Smooth muscle cell (in vitro differentiated cells): ENCODE measurements around the gene ADAMTS10. TPM values are rescaled to one million over a fixed set of nuclear protein-coding genes. Genes with fewer than 3 reads are reported as not detected.

ENCODE experiments used
- DNase-seq: peaks from one replicate; lab custom pipeline; 2025; ENCODE audit not compliant: unreplicated experiment; lab: John Stamatoyannopoulos, UW
- H2AFZ ChIP-seq: fragments of 200-600 bp; sonication (generic); 2 replicates; pipeline ENCODE4 v1.6.0; 2016; ENCODE audit warnings: antibody characterized with exemption, low read depth, mild to moderate bottlenecking
- H3F3A ChIP-seq: fragments of 200-600 bp; sonication (generic); 2 replicates; pipeline ENCODE4 v1.6.0; 2017; ENCODE audit warnings: antibody characterized with exemption, low read depth
- H3K27ac ChIP-seq: fragments of 200-600 bp; sonication (generic); 2 replicates; pipeline ENCODE4 v1.5.1; 2016; ENCODE audit warnings: low read depth, mild to moderate bottlenecking
- H3K27me3 ChIP-seq: fragments of 200-600 bp; sonication (generic); 2 replicates; pipeline ENCODE4 v1.6.1; 2016; ENCODE audit warnings: low read depth, mild to moderate bottlenecking
- H3K36me3 ChIP-seq: fragments of 200-600 bp; sonication (generic); 2 replicates; pipeline ENCODE4 v1.5.1; 2016; ENCODE audit warnings: low read depth
- H3K4me1 ChIP-seq: fragments of 200-600 bp; sonication (generic); 2 replicates; pipeline ENCODE4 v1.5.1; 2016; ENCODE audit warnings: low read depth
- H3K4me2 ChIP-seq: fragments of 200-600 bp; sonication (generic); 2 replicates; pipeline ENCODE4 v1.6.0; 2016; ENCODE audit warnings: mild to moderate bottlenecking
- H3K4me3 ChIP-seq: fragments of 200-600 bp; sonication (generic); 2 replicates; pipeline ENCODE4 v1.5.1; 2016; ENCODE audit warnings: mild to moderate bottlenecking
- H3K79me2 ChIP-seq: fragments of 200-600 bp; sonication (generic); 2 replicates; pipeline ENCODE4 v1.6.0; 2016; ENCODE audit warnings: low read depth, mild to moderate bottlenecking
- H3K9ac ChIP-seq: fragments of 200-600 bp; sonication (generic); 2 replicates; pipeline ENCODE4 v1.6.0; 2016; ENCODE audit warnings: low read depth
- H3K9me3 ChIP-seq: fragments of 200-600 bp; sonication (generic); replicated peaks from 2 replicates; pipeline ENCODE4 v1.5.1; 2016; ENCODE audit warnings: low read depth
- H4K20me1 ChIP-seq: fragments of 200-600 bp; sonication (generic); 2 replicates; pipeline ENCODE4 v1.6.0; 2016; ENCODE audit warnings: low read depth
- WGBS: methylation state at CpG from one replicate; pipeline ENCODE4 v1.1.7; 2016; ENCODE audit warnings: low lambda C conversion rate; 5-methylcytosine and 5-hydroxymethylcytosine counted together
- polyA plus RNA-seq: library from polyadenylated mRNA; unstranded; fragments of >200 nt; fragmentation: Nextera tagmentation; extraction: Ambion mirVana; gene quantifications from 2 replicates; pipeline ENCODE4 v1.2.1, GENCODE V29; 2016
- total RNA-seq: library from RNA; depleted of rRNA; stranded (reverse); fragments of >200 nt; gene quantifications from 2 replicates; pipeline ENCODE4 v1.2.3, GENCODE V29; 2014
- TF ChIP-seq, protein P1 (sequence below): fragments of 200-600 bp; sonication (generic); IDR thresholded peaks from 2 replicates; pipeline ENCODE4 v1.5.1; 2017; ENCODE audit warnings: borderline replicate concordance, mild to moderate bottlenecking, antibody characterized with exemption; ENCODE audit not compliant: insufficient read depth, poor library complexity, severe bottlenecking

Gene ADAMTS10
- total and polyA plus RNA-seq, 2 experiments from 2014 or later: 13.1 to 14.1 TPM

DNA sequence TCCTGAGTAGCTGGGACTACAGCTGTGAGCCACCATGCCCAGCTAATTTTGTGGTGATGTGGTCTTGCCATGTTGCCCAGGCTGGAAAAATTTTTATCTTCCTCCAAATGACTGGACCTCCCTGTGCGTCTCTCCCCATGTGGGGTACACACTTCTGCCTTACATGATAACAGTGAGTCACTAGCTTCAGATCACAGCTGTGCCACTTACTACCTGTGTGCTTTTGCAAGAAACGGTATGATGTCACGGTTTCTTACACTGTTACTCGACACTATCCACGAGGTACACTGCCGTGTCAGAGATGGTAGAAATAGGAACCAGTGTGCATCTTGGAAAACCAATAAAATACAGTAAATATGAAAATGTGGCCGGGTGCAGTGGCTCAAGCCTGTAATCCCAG is 79.0 kb downstream of the ADAMTS10 start:
- Histone ChIP-seq H3K4me1 (no peaks in the 10 kb centered on the region), H2AFZ (no peak overlapping the region), H3K9me3 (no peaks in the 10 kb centered on the region), H4K20me1 (peaks cover 14% of the 10 kb centered on the region), H3K36me3 (no peaks in the 10 kb centered on the region), H3K27ac (no peak overlapping the region), H3K9ac (no peak overlapping the region), H3K4me2 (no peak overlapping the region), H3K4me3 (no peak overlapping the region), H3K27me3 (no peaks in the 10 kb centered on the region), H3F3A (no peaks in the 10 kb centered on the region), H3K79me2 (peaks cover 7% of the 10 kb centered on the region)
- DNase-seq: no peak
- 94% methylated on average over 7 of the region's 7 CpGs for WGBS
- TF ChIP-seq, protein P1, sequence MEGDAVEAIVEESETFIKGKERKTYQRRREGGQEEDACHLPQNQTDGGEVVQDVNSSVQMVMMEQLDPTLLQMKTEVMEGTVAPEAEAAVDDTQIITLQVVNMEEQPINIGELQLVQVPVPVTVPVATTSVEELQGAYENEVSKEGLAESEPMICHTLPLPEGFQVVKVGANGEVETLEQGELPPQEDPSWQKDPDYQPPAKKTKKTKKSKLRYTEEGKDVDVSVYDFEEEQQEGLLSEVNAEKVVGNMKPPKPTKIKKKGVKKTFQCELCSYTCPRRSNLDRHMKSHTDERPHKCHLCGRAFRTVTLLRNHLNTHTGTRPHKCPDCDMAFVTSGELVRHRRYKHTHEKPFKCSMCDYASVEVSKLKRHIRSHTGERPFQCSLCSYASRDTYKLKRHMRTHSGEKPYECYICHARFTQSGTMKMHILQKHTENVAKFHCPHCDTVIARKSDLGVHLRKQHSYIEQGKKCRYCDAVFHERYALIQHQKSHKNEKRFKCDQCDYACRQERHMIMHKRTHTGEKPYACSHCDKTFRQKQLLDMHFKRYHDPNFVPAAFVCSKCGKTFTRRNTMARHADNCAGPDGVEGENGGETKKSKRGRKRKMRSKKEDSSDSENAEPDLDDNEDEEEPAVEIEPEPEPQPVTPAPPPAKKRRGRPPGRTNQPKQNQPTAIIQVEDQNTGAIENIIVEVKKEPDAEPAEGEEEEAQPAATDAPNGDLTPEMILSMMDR: no peak

Other genes with a start within 250 kb of the ADAMTS10 start
- gene ANGPTL4, start 246.6 kb downstream of the ADAMTS10 start, total RNA-seq: 9.4 and 10.2 TPM in 2 replicates
- gene ANGPTL4, start 246.6 kb downstream of the ADAMTS10 start, polyA plus RNA-seq: 18.7 and 23.9 TPM in 2 replicates
- 12.9 and 28.9 TPM in 2 replicates for gene RAB11B, start 220.4 kb downstream of the ADAMTS10 start, total RNA-seq
- 137 and 148 TPM in 2 replicates for gene RAB11B, start 220.4 kb downstream of the ADAMTS10 start, polyA plus RNA-seq
- 22.2 and 22.5 TPM in 2 replicates for gene MARCHF2, start 197.4 kb downstream of the ADAMTS10 start, total RNA-seq
- 24.4 and 32.5 TPM in 2 replicates for gene MARCHF2, start 197.4 kb downstream of the ADAMTS10 start, polyA plus RNA-seq
- gene HNRNPM, start 165.7 kb downstream of the ADAMTS10 start, total RNA-seq: 44.3 and 54.9 TPM in 2 replicates
- gene HNRNPM, start 165.7 kb downstream of the ADAMTS10 start, polyA plus RNA-seq: 143 and 156 TPM in 2 replicates
- gene PRAM1, start 108.1 kb downstream of the ADAMTS10 start, total RNA-seq: not detected in 2 replicates
- gene PRAM1, start 108.1 kb downstream of the ADAMTS10 start, polyA plus RNA-seq: 0.18 and 0.74 TPM in 2 replicates
- 1.3 and 10.2 TPM in 2 replicates for gene ZNF414, start 96.5 kb downstream of the ADAMTS10 start, total RNA-seq
- 33.0 and 42.4 TPM in 2 replicates for gene ZNF414, start 96.5 kb downstream of the ADAMTS10 start, polyA plus RNA-seq
- gene MYO1F, start 33.3 kb downstream of the ADAMTS10 start, total RNA-seq: 0.22 TPM in 1 of 2 replicates, not detected in the other
- 1.4 and 4.1 TPM in 2 replicates for gene MYO1F, start 33.3 kb downstream of the ADAMTS10 start, polyA plus RNA-seq
- gene NFILZ, start 19.9 kb upstream of the ADAMTS10 start, total RNA-seq: not detected in 2 replicates
- not detected in 2 replicates for gene NFILZ, start 19.9 kb upstream of the ADAMTS10 start, polyA plus RNA-seq
- gene ACTL9, start 88.1 kb upstream of the ADAMTS10 start, total RNA-seq: not detected in 2 replicates
- gene ACTL9, start 88.1 kb upstream of the ADAMTS10 start, polyA plus RNA-seq: not detected in 2 replicates
- gene OR2Z1, start 110.9 kb upstream of the ADAMTS10 start, total RNA-seq: not detected in 2 replicates
- gene OR2Z1, start 110.9 kb upstream of the ADAMTS10 start, polyA plus RNA-seq: not detected in 2 replicates
- 19.6 and 35.1 TPM in 2 replicates for gene ZNF558, start 221.6 kb upstream of the ADAMTS10 start, total RNA-seq
- gene ZNF558, start 221.6 kb upstream of the ADAMTS10 start, polyA plus RNA-seq: 14.1 and 15.5 TPM in 2 replicates
- not detected in 2 replicates for gene MBD3L1, start 221.7 kb upstream of the ADAMTS10 start, total RNA-seq
- gene MBD3L1, start 221.7 kb upstream of the ADAMTS10 start, polyA plus RNA-seq: not detected in 2 replicates